WERI-Rb-1 (cell line): ENCODE results near the gene POLE.

ENCODE experiments used
- DNase-seq: peaks from one replicate; pipeline ENCODE4 v3.0.0-alpha.2; 2020
- H3K27ac ChIP-seq: fragments of 250-450 bp; sonication (Bioruptor Pico); 2 replicates; pipeline ENCODE4 v1.5.1; 2020; ENCODE audit warnings: mild to moderate bottlenecking, moderate library complexity
- H3K27me3 ChIP-seq: fragments of 250-450 bp; sonication (Bioruptor Pico); 2 replicates; pipeline ENCODE4 v1.5.1; 2021; ENCODE audit warnings: mild to moderate bottlenecking, low read depth, moderate library complexity; ENCODE audit not compliant: insufficient read depth, severe bottlenecking
- H3K36me3 ChIP-seq: fragments of 250-450 bp; sonication (Bioruptor Pico); 2 replicates; pipeline ENCODE4 v1.5.1; 2020; ENCODE audit warnings: mild to moderate bottlenecking, moderate library complexity
- H3K4me3 ChIP-seq: 2 replicates; pipeline ENCODE4 v1.5.1; 2011; ENCODE audit warnings: low read depth, mild to moderate bottlenecking, control low read depth, low read length
- H3K9me3 ChIP-seq: fragments of 250-450 bp; sonication (Bioruptor Pico); 2 replicates; pipeline ENCODE4 v1.5.1; 2021; ENCODE audit warnings: mild to moderate bottlenecking, moderate library complexity; ENCODE audit not compliant: severe bottlenecking
- CTCF ChIP-seq: IDR thresholded peaks from 2 replicates; pipeline ENCODE4 v1.5.1; 2011; ENCODE audit warnings: low read depth, mild to moderate bottlenecking, control low read depth, inconsistent platforms, low read length

Gene POLE

GRCh38 chr12:132710405-132711079 is 23.4 kb upstream of the POLE start, which contains the start of gene PGAM5:
TSS of gene PGAM5 (plus strand) at chr12:132710842. CDS start at chr12:132710877, 35 bp downstream.
- no peaks in the 10 kb centered on the region for H3K27me3 ChIP-seq
- peak; percentile 84 for DNase-seq
- H3K4me3 ChIP-seq = peak within 1 kb of the TSS; percentile 94
- no peaks in the 10 kb centered on the region for H3K9me3 ChIP-seq
- peaks cover 52% of the 10 kb centered on the region for H3K36me3 ChIP-seq
- no peak for TF ChIP-seq CTCF
- peak within 1 kb of the TSS; percentile 80 for H3K27ac ChIP-seq

DNA sequence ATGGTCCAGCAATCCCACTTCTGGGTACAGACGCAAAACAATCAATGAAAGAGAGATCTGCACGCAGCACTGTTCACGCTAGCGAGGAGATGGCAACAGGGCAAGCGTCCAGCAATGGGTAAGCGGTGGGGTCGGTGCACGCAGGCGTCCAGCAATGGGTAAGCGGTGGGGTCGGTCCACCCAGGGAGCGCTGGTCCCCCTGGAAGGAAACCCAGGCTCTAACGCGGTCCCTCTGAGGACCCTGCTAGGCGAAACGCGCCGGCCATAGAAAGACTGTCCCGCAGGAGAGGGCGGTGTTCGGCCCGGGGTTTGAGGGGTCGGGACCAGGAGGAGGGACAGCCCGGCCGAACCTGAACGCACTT is 22.9 kb upstream of the POLE start:
- no peak for DNase-seq
- H3K4me3 ChIP-seq = peak overlapping the region; percentile 94
- peaks cover 47% of the 10 kb centered on the region for H3K36me3 ChIP-seq
- H3K27ac ChIP-seq = peak overlapping the region; percentile 80
- no peaks in the 10 kb centered on the region for H3K9me3 ChIP-seq
- H3K27me3 ChIP-seq = no peaks in the 10 kb centered on the region
- TF ChIP-seq CTCF = no peak

DNA sequence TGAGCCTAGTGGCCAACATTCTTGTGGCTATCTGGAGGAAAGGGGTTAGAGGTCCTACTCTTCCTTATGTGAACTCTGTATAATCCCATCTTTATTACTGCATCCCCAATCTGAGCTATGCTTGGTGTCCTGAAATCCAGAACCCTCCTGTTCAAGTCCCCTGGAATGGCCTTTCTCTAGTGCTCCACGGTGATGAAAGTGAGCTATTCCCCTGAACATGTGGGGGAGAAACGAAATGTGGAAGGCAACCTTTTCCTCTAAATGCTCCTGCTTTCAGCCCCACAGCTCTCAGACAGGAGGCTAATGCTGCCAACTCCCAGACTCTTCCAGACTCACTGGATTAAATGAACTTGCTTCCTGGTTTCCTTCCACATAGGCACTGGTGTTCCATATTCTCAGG is 21.0 kb upstream of the POLE start:
- Histone ChIP-seq H3K36me3 (peaks cover 43% of the 10 kb centered on the region), H3K9me3 (no peaks in the 10 kb centered on the region), H3K4me3 (no peak overlapping the region), H3K27me3 (no peaks in the 10 kb centered on the region), H3K27ac (no peak overlapping the region)
- DNase-seq = no peak
- TF ChIP-seq CTCF = no peak

DNA sequence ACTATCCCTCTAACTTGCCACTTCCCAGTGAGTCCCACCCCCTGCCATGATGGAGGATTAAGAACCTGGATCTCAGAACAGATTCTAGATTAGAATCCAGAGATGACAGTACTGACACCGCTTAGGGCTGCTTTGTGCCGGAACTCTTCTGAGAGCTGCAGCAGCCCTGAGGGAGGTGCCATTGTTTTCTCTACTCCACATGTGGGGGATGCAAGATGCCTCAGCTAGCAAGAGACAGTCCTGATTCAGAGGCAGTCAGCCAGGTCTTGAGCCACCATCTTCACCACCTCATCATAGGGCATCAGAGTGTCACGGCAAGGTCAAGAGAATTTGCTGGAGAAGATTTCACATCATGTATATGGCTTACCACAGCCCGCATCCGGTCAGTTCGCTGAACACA is 20.1 kb upstream of the POLE start:
- TF ChIP-seq CTCF = no peak
- Histone ChIP-seq H3K9me3 (no peaks in the 10 kb centered on the region), H3K36me3 (peaks cover 46% of the 10 kb centered on the region), H3K27ac (no peak overlapping the region), H3K27me3 (no peaks in the 10 kb centered on the region), H3K4me3 (no peak overlapping the region)
- DNase-seq = no peak

DNA sequence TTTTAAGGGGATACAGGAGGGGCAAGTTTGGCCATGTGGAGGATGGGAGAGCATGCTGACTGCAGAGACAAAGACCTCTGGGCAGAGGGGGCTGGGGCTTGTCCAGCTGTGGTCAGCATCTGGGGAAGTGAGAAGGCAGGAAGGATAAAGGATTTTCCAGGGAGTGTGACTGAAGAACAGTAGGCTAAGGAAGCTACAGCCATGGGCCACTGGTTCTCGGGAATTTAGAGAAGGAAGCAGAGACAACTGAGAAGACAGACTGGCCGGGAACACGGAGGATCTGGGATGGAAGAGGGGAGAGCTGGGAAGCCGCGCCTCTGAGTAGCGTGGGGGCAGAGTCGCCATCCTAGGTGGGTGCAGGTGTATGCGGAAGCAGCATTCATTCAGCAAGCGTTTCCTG is 16.5 kb upstream of the POLE start:
- no peak for TF ChIP-seq CTCF
- H3K27me3 ChIP-seq = no peaks in the 10 kb centered on the region
- H3K36me3 ChIP-seq = peaks cover 64% of the 10 kb centered on the region
- DNase-seq = no peak
- H3K9me3 ChIP-seq = no peaks in the 10 kb centered on the region
- no peak overlapping the region for H3K4me3 ChIP-seq
- no peak overlapping the region for H3K27ac ChIP-seq

DNA sequence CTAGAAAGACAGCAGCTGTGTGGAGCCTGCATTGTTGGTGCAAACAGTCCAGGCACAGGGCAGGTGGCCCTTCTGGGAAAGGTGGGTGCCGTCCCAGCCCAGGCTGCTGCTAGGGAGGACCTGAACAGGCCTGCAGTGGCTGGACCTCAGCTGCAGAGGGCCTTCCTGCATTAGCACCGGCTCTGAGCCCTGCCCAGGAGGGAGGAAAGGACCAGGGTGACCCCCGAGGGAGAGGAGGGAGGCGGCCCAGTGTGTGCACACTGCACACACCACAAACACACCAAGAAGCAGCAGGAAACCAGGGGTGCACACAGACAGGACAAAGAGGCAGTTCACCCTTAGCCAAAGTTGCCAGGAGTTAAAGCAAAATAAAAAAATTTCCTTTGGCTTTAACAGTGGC is 15.5 kb upstream of the POLE start:
- Histone ChIP-seq H3K4me3 (no peak overlapping the region), H3K9me3 (no peaks in the 10 kb centered on the region), H3K27ac (no peak overlapping the region), H3K27me3 (no peaks in the 10 kb centered on the region), H3K36me3 (peaks cover 66% of the 10 kb centered on the region)
- no peak for TF ChIP-seq CTCF
- no peak for DNase-seq
